Endothelial cell of umbilical vein (primary cell): ENCODE data around the gene SDC4. TPM values are rescaled to one million over a fixed set of nuclear protein-coding genes. Genes with fewer than 3 reads are reported as not detected.

ENCODE experiments used
- BruUV-seq: library from RNA; stranded (reverse); fragments of 400-500 nt; replicated peaks from 2 replicates; lab custom pipeline; 2021; lab: Mats Ljungman, UMichigan
- CTCF ChIA-PET: fragments of 300-600, 350-600 bp; sonication (Branson Sonifier 250); formaldehyde crosslinking; loops from one replicate; lab custom pipeline; 2021; ENCODE audit warnings: antibody characterized with exemption, inconsistent platforms; lab: Charles Lee
- POLR2A ChIA-PET: fragments of 300-600, 350-600 bp; sonication (Branson Sonifier 250); formaldehyde crosslinking; loops from one replicate; lab custom pipeline; 2021; ENCODE audit warnings: antibody characterized with exemption, inconsistent platforms; lab: Charles Lee
- DNase-seq: peaks from one replicate; pipeline ENCODE4 v3.0.0-alpha.2; 2011; ENCODE audit warnings: low read depth, low spot score
- FAIRE-seq: peaks from 2 replicates; lab custom pipeline; 2011; peaks lifted over from hg19 to GRCh38; lab: Jason Lieb, UNC
- H2AFZ ChIP-seq: 2 replicates; pipeline ENCODE4 v1.6.0; 2012; ENCODE audit warnings: low read depth, low read length, control low read depth, inconsistent platforms
- H3K27ac ChIP-seq: 2 replicates; pipeline ENCODE4 v1.5.1; 2011; ENCODE audit warnings: low read depth, mild to moderate bottlenecking, control low read depth, low read length, moderate library complexity; ENCODE audit not compliant: insufficient read depth
- H3K27me3 ChIP-seq, 2 experiments: 2 replicates each; pipeline versions ENCODE4 v1.6.0 to v1.6.1; 2011; ENCODE audit warnings: low read length in 2 of 2, mixed read lengths in 1 of 2; ENCODE audit not compliant: control insufficient read depth in 2 of 2, insufficient read depth in 2 of 2
- H3K36me3 ChIP-seq, 2 experiments: 2 replicates in 1 of 2; 3 replicates in 1 of 2; pipeline ENCODE4 v1.5.1; 2011; ENCODE audit warnings: low read length in 2 of 2, mild to moderate bottlenecking in 1 of 2, moderate library complexity in 1 of 2; ENCODE audit not compliant: control insufficient read depth in 2 of 2, insufficient read depth in 2 of 2; ENCODE audit errors: extremely low read depth in 1 of 2
- H3K4me1 ChIP-seq: 3 replicates; pipeline ENCODE4 v1.5.1; 2011; ENCODE audit warnings: mild to moderate bottlenecking, low read length; ENCODE audit not compliant: control insufficient read depth, insufficient read depth; ENCODE audit errors: extremely low read depth
- H3K4me2 ChIP-seq: 2 replicates; pipeline ENCODE4 v1.6.1; 2011; ENCODE audit warnings: low read length, control low read depth, mixed read lengths; ENCODE audit not compliant: insufficient read depth
- H3K4me3 ChIP-seq, 3 experiments: fragments of 200-600 bp in 1 of 3; sonication (generic), shearing (Covaris generic) in 1 of 3; replicated peaks in 1 of 3; 2 replicates each; pipeline ENCODE4 v1.5.1; 2011 to 2016; ENCODE audit warnings: control low read depth in 3 of 3, low read length in 3 of 3, mild to moderate bottlenecking in 2 of 3, inconsistent platforms in 1 of 3, low read depth in 1 of 3, moderate library complexity in 1 of 3; ENCODE audit not compliant: insufficient read depth in 1 of 3
- H3K79me2 ChIP-seq: 2 replicates; pipeline ENCODE4 v1.6.0; 2012; ENCODE audit warnings: low read length, inconsistent platforms; ENCODE audit not compliant: control insufficient read depth, insufficient read depth
- H3K9ac ChIP-seq: replicated peaks from 2 replicates; pipeline ENCODE3; 2011; ENCODE audit warnings: low read length, control low read depth; ENCODE audit not compliant: insufficient read depth; ENCODE audit errors: extremely low read depth
- H3K9me1 ChIP-seq: replicated peaks from 3 replicates; pipeline ENCODE4 v1.6.0; 2011; ENCODE audit warnings: mild to moderate bottlenecking, low read length; ENCODE audit not compliant: control insufficient read depth, insufficient read depth; ENCODE audit errors: extremely low read depth
- H3K9me3 ChIP-seq: replicated peaks from 2 replicates; pipeline ENCODE4 v1.5.1; 2012; ENCODE audit warnings: low read length, inconsistent platforms; ENCODE audit not compliant: control insufficient read depth, insufficient read depth
- H4K20me1 ChIP-seq: replicated peaks from 2 replicates; pipeline ENCODE3; 2011; ENCODE audit warnings: mild to moderate bottlenecking, low read length; ENCODE audit not compliant: control insufficient read depth, insufficient read depth; ENCODE audit errors: extremely low read depth
- EZH2 ChIP-seq: IDR thresholded peaks from 2 replicates; pipeline ENCODE4 v1.6.1; 2012; ENCODE audit warnings: borderline replicate concordance, low read depth, mild to moderate bottlenecking, moderate library complexity, low read length, inconsistent platforms; ENCODE audit not compliant: severe bottlenecking
- FOS ChIP-seq: IDR thresholded peaks from 2 replicates; pipeline ENCODE4 v1.6.1; 2011; ENCODE audit warnings: mild to moderate bottlenecking, low read length, moderate library complexity, borderline replicate concordance; ENCODE audit not compliant: insufficient read depth
- GATA2 ChIP-seq: IDR thresholded peaks from 2 replicates; pipeline ENCODE4 v1.7.0; 2011; ENCODE audit warnings: low read depth, mild to moderate bottlenecking, moderate library complexity, mixed read lengths, low read length; ENCODE audit not compliant: insufficient read length, insufficient read depth
- JUN ChIP-seq: IDR thresholded peaks from 2 replicates; pipeline ENCODE4 v1.6.1; 2011; ENCODE audit warnings: borderline replicate concordance, low read depth; ENCODE audit not compliant: insufficient read length, insufficient read depth
- MYC ChIP-seq: IDR thresholded peaks from one replicate; pipeline ENCODE4 v1.6.1; 2011; ENCODE audit warnings: mild to moderate bottlenecking, low read depth, low read length
- POLR2A ChIP-seq: IDR thresholded peaks from 2 replicates; pipeline ENCODE4 v1.6.1; 2012; ENCODE audit warnings: low read depth, mild to moderate bottlenecking, control low read depth, low read length
- POLR2AphosphoS5 ChIP-seq: IDR thresholded peaks from 2 replicates; pipeline ENCODE4 v1.6.1; 2012; ENCODE audit warnings: low read depth, mild to moderate bottlenecking, control low read depth, low read length, moderate library complexity; ENCODE audit not compliant: insufficient read depth
- dilution Hi-C: fragments of 300-500 bp; cut with MboI; formaldehyde crosslinking; loops from one replicate; pipeline ENCODE4 v1.15.0; 2019; ENCODE audit warnings: low sequenced_read_pairs; ENCODE audit not compliant: extremely low pct_ligation_motif_present
- intact Hi-C: fragments of 100-400 bp; cut with micrococcal nuclease; formaldehyde crosslinking; loops from one replicate; pipeline ENCODE4 v1.10.0; 2022
- polyA plus RNA-seq, 4 experiments: library from polyadenylated mRNA; depleted of rRNA in 3 of 4; stranded (reverse) in 3 of 4; unstranded in 1 of 4; fragments of >200 nt; gene quantifications; 2 replicates each; pipeline versions ENCODE4 v1.2.1 to v1.2.3, GENCODE V29; 2011 to 2012; ENCODE audit warnings: missing spikeins in 1 of 4
- total RNA-seq: library from RNA; stranded (reverse); gene quantifications from 2 replicates; pipeline ENCODE4 v1.2.3, GENCODE V29; 2021
- TF ChIP-seq, protein P1 (sequence below), 2 donors: IDR thresholded peaks; 1 replicate in 1 of 2; 2 replicates in 1 of 2; pipeline ENCODE4 v1.5.1; 2011; ENCODE audit warnings: low read length in 2 of 2, mild to moderate bottlenecking in 2 of 2, moderate library complexity in 2 of 2, control low read depth in 1 of 2, inconsistent platforms in 1 of 2, low read depth in 1 of 2; ENCODE audit not compliant: insufficient read depth in 1 of 2; ENCODE audit errors: extremely low read depth in 1 of 2
- TF ChIP-seq, protein P2 (sequence below): IDR thresholded peaks from 2 replicates; pipeline ENCODE4 v1.6.1; 2011; ENCODE audit not compliant: insufficient read depth, insufficient read length

Gene SDC4
- total and polyA plus RNA-seq, 2 donors (not counting 3 experiments of a cell fraction or from before 2014, with no cell fraction given) = 26.3 to 32.0 TPM

DNA sequence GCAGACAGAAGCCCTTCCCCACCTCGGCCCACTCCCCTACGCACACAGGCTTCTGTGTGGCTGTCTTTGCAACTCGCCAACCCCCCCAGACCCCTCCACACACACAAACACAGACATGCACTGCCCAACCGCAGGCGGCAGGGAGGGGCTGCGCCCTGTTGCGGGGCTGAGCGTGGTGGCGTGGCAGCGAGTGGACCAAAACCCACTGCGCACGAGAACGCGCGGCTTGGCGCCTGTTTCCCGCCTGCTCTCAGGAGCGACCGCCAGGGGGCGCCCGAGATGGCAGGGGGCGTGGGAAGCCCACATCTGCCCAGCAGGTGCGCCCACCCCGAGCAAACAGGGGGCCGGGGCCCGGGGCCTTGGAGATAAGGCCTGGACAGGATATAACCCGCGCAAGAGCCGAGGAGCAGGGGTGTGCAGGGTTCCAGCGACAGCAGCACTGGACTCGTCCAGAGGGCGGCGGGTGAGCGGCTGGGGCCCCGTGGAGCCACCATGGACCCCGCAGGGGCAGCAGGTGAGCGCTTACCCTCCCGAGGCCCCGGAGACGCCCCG is 41.7 kb downstream of the SDC4 start, which contains the start of gene RBPJL:
RBPJL (plus strand) TSS at position 410 of the 552 bp plus-strand sequence; CDS start at position 493, 83 bp downstream.
- no peak within 1 kb of the TSS for H3K9ac ChIP-seq
- no peaks in the 10 kb centered on the region for H3K9me3 ChIP-seq
- H3K4me2 ChIP-seq = no peak within 1 kb of the TSS
- H3K27ac ChIP-seq = no peak within 1 kb of the TSS
- no peaks in the 10 kb centered on the region for H3K9me1 ChIP-seq
- dilution Hi-C loops (no loop called here), intact Hi-C loops (no loop called here)
- H3K27me3 ChIP-seq = peaks cover 15 to 26% of the 10 kb centered on the region in 2 experiments
- H3K4me3 ChIP-seq = no peak within 1 kb of the TSS
- H2AFZ ChIP-seq = peak within 1 kb of the TSS; percentile 34
- DNase-seq (no peak), FAIRE-seq (no peak)
- POLR2A ChIA-PET = no interaction called here
- H4K20me1 ChIP-seq = no peaks in the 10 kb centered on the region
- H3K36me3 ChIP-seq = no peaks in the 10 kb centered on the region
- BruUV-seq = no TSS peak
- no peaks in the 10 kb centered on the region for H3K79me2 ChIP-seq
- no peaks in the 10 kb centered on the region for H3K4me1 ChIP-seq
- TF ChIP-seq GATA2 = no peak
- TF ChIP-seq, protein P1, sequence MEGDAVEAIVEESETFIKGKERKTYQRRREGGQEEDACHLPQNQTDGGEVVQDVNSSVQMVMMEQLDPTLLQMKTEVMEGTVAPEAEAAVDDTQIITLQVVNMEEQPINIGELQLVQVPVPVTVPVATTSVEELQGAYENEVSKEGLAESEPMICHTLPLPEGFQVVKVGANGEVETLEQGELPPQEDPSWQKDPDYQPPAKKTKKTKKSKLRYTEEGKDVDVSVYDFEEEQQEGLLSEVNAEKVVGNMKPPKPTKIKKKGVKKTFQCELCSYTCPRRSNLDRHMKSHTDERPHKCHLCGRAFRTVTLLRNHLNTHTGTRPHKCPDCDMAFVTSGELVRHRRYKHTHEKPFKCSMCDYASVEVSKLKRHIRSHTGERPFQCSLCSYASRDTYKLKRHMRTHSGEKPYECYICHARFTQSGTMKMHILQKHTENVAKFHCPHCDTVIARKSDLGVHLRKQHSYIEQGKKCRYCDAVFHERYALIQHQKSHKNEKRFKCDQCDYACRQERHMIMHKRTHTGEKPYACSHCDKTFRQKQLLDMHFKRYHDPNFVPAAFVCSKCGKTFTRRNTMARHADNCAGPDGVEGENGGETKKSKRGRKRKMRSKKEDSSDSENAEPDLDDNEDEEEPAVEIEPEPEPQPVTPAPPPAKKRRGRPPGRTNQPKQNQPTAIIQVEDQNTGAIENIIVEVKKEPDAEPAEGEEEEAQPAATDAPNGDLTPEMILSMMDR (IDR thresholded peaks at IDR 0.05; ENCODE audit: extremely low read depth in 1 of 2, insufficient read depth in 1 of 2, low read depth in 1 of 2, low read length in 2 of 2) = peak; percentile 91 to 95
- TF ChIP-seq JUN = no peak
- CTCF ChIA-PET = interaction anchor here (1.0 kb wide), 1 partner anchor 130 kb away, joined by 4 read pairs; no protein-coding TSS in a partner anchor

DNA sequence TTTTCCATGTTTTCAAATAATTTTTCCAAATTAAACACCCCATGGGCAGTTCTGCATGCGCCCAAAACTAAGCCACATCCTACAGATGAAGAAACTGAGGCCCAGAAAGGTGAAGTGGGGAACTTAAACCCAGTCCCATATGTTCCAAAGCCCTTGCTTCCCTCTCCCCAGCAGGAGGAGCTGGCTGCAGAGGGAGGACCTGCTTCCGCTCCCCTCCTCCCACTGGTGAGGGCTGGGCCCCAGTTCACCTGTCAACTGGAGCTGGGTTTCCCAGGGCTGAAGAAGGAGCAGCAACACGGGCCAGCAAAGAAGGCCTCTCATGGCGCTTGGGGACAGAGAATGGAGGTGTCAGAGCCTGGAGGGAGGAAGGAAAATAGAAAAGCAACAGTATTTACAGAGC is 43.0 kb downstream of the SDC4 start:
- intact Hi-C loops = no loop called here
- TF ChIP-seq, protein P2, sequence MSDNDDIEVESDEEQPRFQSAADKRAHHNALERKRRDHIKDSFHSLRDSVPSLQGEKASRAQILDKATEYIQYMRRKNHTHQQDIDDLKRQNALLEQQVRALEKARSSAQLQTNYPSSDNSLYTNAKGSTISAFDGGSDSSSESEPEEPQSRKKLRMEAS = no peak
- TF ChIP-seq POLR2A (no peak), MYC (no peak), FOS (no peak), GATA2 (no peak), POLR2AphosphoS5 (no peak), JUN (no peak), EZH2 (no peak)
- TF ChIP-seq, protein P1 (IDR thresholded peaks at IDR 0.05; ENCODE audit: extremely low read depth in 1 of 2, insufficient read depth in 1 of 2, low read depth in 1 of 2, low read length in 2 of 2) = no peak
- H3K9me3 ChIP-seq = no peaks in the 10 kb centered on the region
- no peaks in the 10 kb centered on the region for H3K36me3 ChIP-seq
- no peaks in the 10 kb centered on the region for H3K9me1 ChIP-seq
- DNase-seq (no peak), FAIRE-seq (no peak)
- H3K79me2 ChIP-seq = no peaks in the 10 kb centered on the region
- H3K27me3 ChIP-seq = peaks cover 15 to 26% of the 10 kb centered on the region in 2 experiments
- H4K20me1 ChIP-seq = no peaks in the 10 kb centered on the region
- no peak overlapping the region for H3K27ac ChIP-seq
- CTCF ChIA-PET = interaction anchor here (0.6 to 1.2 kb wide), 5 partner anchors 11 to 466 kb away, joined by 3 to 12 read pairs (median 8); no protein-coding TSS in a partner anchor
- POLR2A ChIA-PET = interaction anchor here (0.6 kb wide), 1 partner anchor 18 kb away, joined by 5 read pairs; no protein-coding TSS in a partner anchor
- no TSS peak for BruUV-seq
- dilution Hi-C loops = no loop called here
- no peak overlapping the region for H3K9ac ChIP-seq
- no peak overlapping the region for H3K4me3 ChIP-seq
- no peak overlapping the region for H2AFZ ChIP-seq
- no peak overlapping the region for H3K4me2 ChIP-seq
- H3K4me1 ChIP-seq = no peaks in the 10 kb centered on the region
